RKO (cell line): ENCODE data around the gene MACROD1.

Source experiments
- DNase-seq: peaks from one replicate; pipeline ENCODE4 v3.0.0-alpha.2; 2016; ENCODE audit warnings: low spot score

MACROD1 gene

GRCh38 chr11:64165842-64166635, at the start of gene MACROD1:
MACROD1 (minus strand) TSS chr11:64166113; CDS start chr11:64165994, 119 bp downstream.
- DNase-seq, result peak; percentile 92

- no peak for DNase-seq
These were observed 45.4 kb upstream of the MACROD1 start for GRCh38 chr11:64211181-64211872.

GRCh38 chr11:64210301-64211020, 44.5 kb upstream of the MACROD1 start:
- DNase-seq, result no peak

- no peak for DNase-seq
These were observed 43.6 kb upstream of the MACROD1 start for GRCh38 chr11:64209563-64209843.

- DNase-seq, result no peak
These were observed 43.1 kb upstream of the MACROD1 start for GRCh38 chr11:64208796-64209562.

GRCh38 chr11:64208086-64208795, 42.3 kb upstream of the MACROD1 start:
- no peak for DNase-seq

- peak; percentile 76 for DNase-seq
These were observed 41.6 kb upstream of the MACROD1 start for GRCh38 chr11:64207256-64208085.

GRCh38 chr11:64206457-64207255, 40.7 kb upstream of the MACROD1 start, which contains the start of gene FERMT3:
FERMT3 (plus strand) TSS chr11:64206721; CDS start chr11:64207365, 644 bp downstream.
- no peak for DNase-seq

GRCh38 chr11:64204464-64204989, 38.6 kb upstream of the MACROD1 start:
- peak; percentile 90 for DNase-seq

GRCh38 chr11:64204080-64204440, 38.1 kb upstream of the MACROD1 start:
- no peak for DNase-seq

GRCh38 chr11:64203421-64204079, 37.6 kb upstream of the MACROD1 start:
- DNase-seq, result no peak

- no peak for DNase-seq
These were observed 37.1 kb upstream of the MACROD1 start for GRCh38 chr11:64202992-64203391.

- DNase-seq, result no peak
These were observed 35.6 kb upstream of the MACROD1 start for GRCh38 chr11:64201543-64201942.

- no peak for DNase-seq
These were observed 32.6 kb upstream of the MACROD1 start for GRCh38 chr11:64198511-64198910.

GRCh38 chr11:64196626-64197025, 30.7 kb upstream of the MACROD1 start:
- DNase-seq, result no peak

- no peak for DNase-seq
These were observed 26.5 kb upstream of the MACROD1 start for GRCh38 chr11:64192434-64192833.

GRCh38 chr11:64186492-64187165, 20.7 kb upstream of the MACROD1 start:
- DNase-seq, result no peak
